H9 (cell line): ENCODE data around the gene MED27. TPM values are rescaled to one million over a fixed set of nuclear protein-coding genes. Genes with fewer than 3 reads are reported as not detected.

ENCODE experiments used
- DNase-seq: peaks from one replicate; pipeline ENCODE4 v3.0.0-alpha.2; 2017
- H2AFZ ChIP-seq: one replicate; pipeline ENCODE4 v1.6.1; 2013; ENCODE audit warnings: mild to moderate bottlenecking, low read length, control low read depth, moderate library complexity
- H2AK5ac ChIP-seq: 2 replicates; pipeline ENCODE4 v1.6.1; 2013; ENCODE audit warnings: low read length, control low read depth, mixed read lengths; ENCODE audit not compliant: insufficient read length
- H2BK120ac ChIP-seq: one replicate; pipeline ENCODE4 v1.6.1; 2013; ENCODE audit warnings: low read depth, mild to moderate bottlenecking, low read length, control low read depth, inconsistent platforms; ENCODE audit not compliant: poor library complexity, severe bottlenecking
- H2BK12ac ChIP-seq: 2 replicates; pipeline ENCODE4 v1.6.1; 2013; ENCODE audit warnings: low read length, control low read depth, mixed read lengths, low read depth; ENCODE audit not compliant: insufficient read length
- H2BK15ac ChIP-seq: 2 replicates; pipeline ENCODE4 v1.6.1; 2013; ENCODE audit warnings: low read depth, low read length, control low read depth
- H2BK20ac ChIP-seq: one replicate; pipeline ENCODE4 v1.6.1; 2013; ENCODE audit warnings: low read depth, mild to moderate bottlenecking, low read length, control low read depth, inconsistent platforms; ENCODE audit not compliant: poor library complexity, severe bottlenecking
- H2BK5ac ChIP-seq: 2 replicates; pipeline ENCODE4 v1.6.1; 2013; ENCODE audit warnings: low read length, control low read depth, mixed read lengths; ENCODE audit not compliant: insufficient read length
- H3K14ac ChIP-seq: 2 replicates; pipeline ENCODE4 v1.6.1; 2013; ENCODE audit warnings: low read length, control low read depth; ENCODE audit not compliant: insufficient read depth
- H3K18ac ChIP-seq: 2 replicates; pipeline ENCODE4 v1.6.1; 2013; ENCODE audit warnings: low read depth, mild to moderate bottlenecking, mixed read lengths, low read length, control low read depth; ENCODE audit not compliant: insufficient read length
- H3K23ac ChIP-seq: 2 replicates; pipeline ENCODE4 v1.6.1; 2013; ENCODE audit warnings: low read length, control low read depth, mixed read lengths, low read depth; ENCODE audit not compliant: insufficient read length
- H3K23me2 ChIP-seq: 2 replicates; pipeline ENCODE4 v1.6.1; 2013; ENCODE audit warnings: low read depth, mild to moderate bottlenecking, mixed read lengths, low read length, control low read depth; ENCODE audit not compliant: insufficient read length, poor library complexity, severe bottlenecking
- H3K27ac ChIP-seq: 2 replicates; pipeline ENCODE4 v1.5.1; 2013; ENCODE audit warnings: low read length, control low read depth, mixed read lengths, low read depth; ENCODE audit not compliant: insufficient read length
- H3K27me3 ChIP-seq: 2 replicates; pipeline ENCODE4 v1.6.1; 2013; ENCODE audit warnings: low read length, control low read depth, inconsistent platforms; ENCODE audit not compliant: insufficient read depth
- H3K4ac ChIP-seq: 2 replicates; pipeline ENCODE4 v1.6.1; 2013; ENCODE audit warnings: low read depth, mild to moderate bottlenecking, control low read depth, inconsistent platforms, low read length, moderate library complexity
- H3K4me1 ChIP-seq: 2 replicates; pipeline ENCODE4 v1.6.1; 2013; ENCODE audit warnings: low read length, control low read depth, inconsistent platforms; ENCODE audit not compliant: insufficient read depth
- H3K4me2 ChIP-seq: 2 replicates; pipeline ENCODE4 v1.6.1; 2013; ENCODE audit warnings: low read length, control low read depth, mixed read lengths; ENCODE audit not compliant: insufficient read length, insufficient read depth
- H3K56ac ChIP-seq: 2 replicates; pipeline ENCODE4 v1.6.1; 2013; ENCODE audit warnings: low read depth, mild to moderate bottlenecking, mixed read lengths, low read length, control low read depth; ENCODE audit not compliant: insufficient read length
- H3K79me1 ChIP-seq: 2 replicates; pipeline ENCODE4 v1.6.1; 2013; ENCODE audit warnings: low read depth, mild to moderate bottlenecking, moderate library complexity, low read length, control low read depth, inconsistent platforms; ENCODE audit not compliant: insufficient read depth, poor library complexity, severe bottlenecking
- H3K79me2 ChIP-seq: 2 replicates; pipeline ENCODE4 v1.6.1; 2013; ENCODE audit warnings: low read length, control low read depth, inconsistent platforms; ENCODE audit not compliant: insufficient read depth
- H3K9ac ChIP-seq: 2 replicates; pipeline ENCODE4 v1.6.1; 2013; ENCODE audit warnings: low read length, control low read depth, mixed read lengths; ENCODE audit not compliant: insufficient read length; ENCODE audit errors: extremely low read depth
- H3K9me3 ChIP-seq: one replicate; pipeline ENCODE4 v1.6.1; 2013; ENCODE audit warnings: low read depth, low read length, inconsistent platforms; ENCODE audit not compliant: control insufficient read depth
- H3T11ph ChIP-seq: one replicate; pipeline ENCODE4 v1.6.1; 2013; ENCODE audit warnings: mild to moderate bottlenecking, low read length, control low read depth, inconsistent platforms
- H4K20me1 ChIP-seq: one replicate; pipeline ENCODE4 v1.6.1; 2013; ENCODE audit not compliant: control insufficient read depth, insufficient read length, insufficient read depth
- H4K5ac ChIP-seq: 2 replicates; pipeline ENCODE4 v1.6.1; 2013; ENCODE audit warnings: low read depth, mild to moderate bottlenecking, mixed read lengths, low read length, control low read depth; ENCODE audit not compliant: insufficient read length
- H4K8ac ChIP-seq: replicated peaks from 2 replicates; pipeline ENCODE4 v1.6.1; 2013; ENCODE audit warnings: low read length, control low read depth, mixed read lengths, low read depth; ENCODE audit not compliant: insufficient read length
- H4K91ac ChIP-seq: 2 replicates; pipeline ENCODE4 v1.6.1; 2013; ENCODE audit warnings: low read depth, mild to moderate bottlenecking, moderate library complexity, mixed read lengths, low read length, control low read depth; ENCODE audit not compliant: insufficient read length
- H3K27ac Mint-ChIP-seq, 3 experiments: 2 replicates in 2 of 3; 3 replicates in 1 of 3; pipeline ENCODE4 v1.8.0; 2020 to 2021; ENCODE audit warnings: mixed read lengths in 3 of 3, mild to moderate bottlenecking in 1 of 3, moderate library complexity in 1 of 3
- H3K27me3 Mint-ChIP-seq: 2 replicates; pipeline ENCODE4 v1.8.0; 2021; ENCODE audit warnings: low read depth, mild to moderate bottlenecking, moderate library complexity, mixed read lengths
- H3K36me3 Mint-ChIP-seq, 3 experiments: 2 replicates in 2 of 3; 3 replicates in 1 of 3; pipeline ENCODE4 v1.8.0; 2020 to 2021; ENCODE audit warnings: low read depth in 3 of 3, mixed read lengths in 3 of 3; ENCODE audit not compliant: insufficient read depth in 1 of 3
- H3K4me1 Mint-ChIP-seq, 2 experiments: 2 replicates each; pipeline ENCODE4 v1.8.0; 2020; ENCODE audit warnings: mixed read lengths in 2 of 2
- H3K4me3 Mint-ChIP-seq, 2 experiments: 2 replicates in 1 of 2; 3 replicates in 1 of 2; pipeline ENCODE4 v1.8.0; 2020 to 2021; ENCODE audit warnings: mild to moderate bottlenecking in 2 of 2, mixed read lengths in 2 of 2, moderate library complexity in 1 of 2
- H3K9me3 Mint-ChIP-seq, 2 experiments: 2 replicates in 1 of 2; 3 replicates in 1 of 2; pipeline ENCODE4 v1.8.0; 2020; ENCODE audit warnings: mild to moderate bottlenecking in 2 of 2, mixed read lengths in 2 of 2, moderate library complexity in 1 of 2
- CTCF ChIP-seq: fragments of 200-600 bp; sonication (generic); conservative IDR thresholded peaks from 3 replicates; pipeline ENCODE4 v1.8.0; 2021; ENCODE audit warnings: antibody characterized with exemption, mild to moderate bottlenecking
- WGBS: extraction: QIAGEN DNeasy Blood & Tissue Kit; methylation state at CpG from one replicate; pipeline ENCODE4 v1.1.7; 2013; ENCODE audit warnings: missing lambda C conversion rate, low lambda C conversion rate, mixed read lengths; ENCODE audit not compliant: insufficient read length; ENCODE audit errors: extremely low coverage; 5-methylcytosine and 5-hydroxymethylcytosine counted together
- total RNA-seq: library from RNA; stranded (reverse); gene quantifications from 2 replicates; pipeline ENCODE4 v1.2.1, GENCODE V29; 2021

The MED27 gene
- total RNA-seq, 1 experiment from 2014 or later = 33.5 TPM

- DNase-seq = no peak
- WGBS = no CpG with 5 or more reads among the region's 9 CpGs
- Histone ChIP-seq H3T11ph (no peak overlapping the region), H3K4me2 (no peak overlapping the region), H3K4ac (no peak overlapping the region), H2BK15ac (no peak overlapping the region), H3K79me2 (no peaks in the 10 kb centered on the region; the same call in 1 of the 2 replicates), H3K27me3 (no peaks in the 10 kb centered on the region), H3K14ac (no peak overlapping the region), H3K56ac (no peak overlapping the region), H3K9me3 (no peaks in the 10 kb centered on the region), H2BK5ac (no peak overlapping the region), H3K18ac (no peak overlapping the region), H3K23me2 (no peaks in the 10 kb centered on the region), H4K20me1 (no peaks in the 10 kb centered on the region), H2BK120ac (no peak overlapping the region), H3K27ac (no peak overlapping the region), H2BK12ac (no peak overlapping the region), H4K5ac (no peak overlapping the region), H2AK5ac (no peak overlapping the region), H3K9ac (no peak overlapping the region), H4K8ac (no peak overlapping the region), H4K91ac (no peak overlapping the region), H3K4me1 (no peaks in the 10 kb centered on the region), H3K79me1 (no peaks in the 10 kb centered on the region), H3K23ac (no peak overlapping the region), H2AFZ (no peak overlapping the region), H2BK20ac (no peak overlapping the region)
- no peak for TF ChIP-seq CTCF
- H3K9me3 Mint-ChIP-seq = no peaks in the 10 kb centered on the region
- no peaks in the 10 kb centered on the region for H3K36me3 Mint-ChIP-seq
- peaks cover 2% of the 10 kb centered on the region in 2 experiments for H3K4me1 Mint-ChIP-seq
- H3K4me3 Mint-ChIP-seq = no peak overlapping the region
- no peaks in the 10 kb centered on the region for H3K27me3 Mint-ChIP-seq
- no peak overlapping the region for H3K27ac Mint-ChIP-seq
Observed at GRCh38 chr9:131950487-131950886, 129.2 kb downstream of the MED27 start.
